WTC11 (cell line): ENCODE results near the gene TSPAN4. TPM values are rescaled to one million over a fixed set of nuclear protein-coding genes. Genes with fewer than 3 reads are reported as not detected.

Experiments
- ATAC-seq: fragments of 200-7000 bp; cut with Tn5 transposase; 2 replicates; pipeline ENCODE4 v1.10.0; 2021; ENCODE audit warnings: mild to moderate bottlenecking, moderate library complexity
- CTCF ChIA-PET: fragments of 300-600 bp; sonication (Branson Sonifier 250); formaldehyde crosslinking; loops from one replicate; lab custom pipeline; 2021; ENCODE audit warnings: antibody characterized with exemption; lab: Charles Lee
- POLR2A ChIA-PET: fragments of 350-600 bp; sonication (Branson Sonifier 250); formaldehyde crosslinking; loops from one replicate; lab custom pipeline; 2021; ENCODE audit warnings: antibody characterized with exemption; lab: Charles Lee
- DNase-seq: peaks from one replicate; pipeline ENCODE4 v3.0.0; 2021; ENCODE audit warnings: low spot score
- H3K27ac Mint-ChIP-seq: 2 replicates; pipeline ENCODE4 v1.8.0; 2021; ENCODE audit warnings: mixed read lengths
- H3K27me3 Mint-ChIP-seq: 2 replicates; pipeline ENCODE4 v1.8.0; 2021; ENCODE audit warnings: low read depth, mild to moderate bottlenecking, moderate library complexity, mixed read lengths
- H3K36me3 Mint-ChIP-seq: 2 replicates; pipeline ENCODE4 v1.8.0; 2021; ENCODE audit warnings: mixed read lengths
- H3K4me1 Mint-ChIP-seq: 2 replicates; pipeline ENCODE4 v1.8.0; 2022; ENCODE audit warnings: mixed read lengths
- H3K4me3 Mint-ChIP-seq: 2 replicates; pipeline ENCODE4 v1.8.0; 2021; ENCODE audit warnings: mild to moderate bottlenecking, moderate library complexity, mixed read lengths
- H3K9me3 Mint-ChIP-seq: 2 replicates; pipeline ENCODE4 v1.8.0; 2021; ENCODE audit warnings: mixed read lengths
- ESRRA ChIP-seq: sonication (generic); formaldehyde crosslinking; IDR thresholded peaks from 2 replicates; pipeline ENCODE4 v1.8.1; 2022; ENCODE audit warnings: mild to moderate bottlenecking, missing genetic modification reagents, borderline replicate concordance
- FOXJ3 ChIP-seq: sonication (generic); formaldehyde crosslinking; IDR thresholded peaks from 2 replicates; pipeline ENCODE4 v1.9.0; 2021; ENCODE audit warnings: missing genetic modification reagents, mild to moderate bottlenecking, borderline replicate concordance
- JUN ChIP-seq: sonication (generic); formaldehyde crosslinking; IDR thresholded peaks from 2 replicates; pipeline ENCODE4 v1.8.0; 2023; ENCODE audit warnings: mild to moderate bottlenecking, missing genetic modification reagents
- NFYB ChIP-seq: sonication (generic); formaldehyde crosslinking; conservative IDR thresholded peaks from 2 replicates; pipeline ENCODE4 v1.8.0; 2022; ENCODE audit warnings: low read depth, missing genetic modification reagents
- PRRX2 ChIP-seq: fragments of 250-450 bp; sonication (Bioruptor Pico); IDR thresholded peaks from 2 replicates; pipeline ENCODE4 v1.8.0; 2021; ENCODE audit warnings: mild to moderate bottlenecking
- SMAD3 ChIP-seq: sonication (generic); formaldehyde crosslinking; IDR thresholded peaks from 2 replicates; pipeline ENCODE4 v1.8.0; 2022; ENCODE audit warnings: missing genetic modification reagents, mild to moderate bottlenecking, borderline replicate concordance
- ZNF232 ChIP-seq: sonication (generic); formaldehyde crosslinking; IDR thresholded peaks from 2 replicates; pipeline ENCODE4 v1.8.0; 2022; ENCODE audit warnings: mild to moderate bottlenecking, missing genetic modification reagents
- ZNF396 ChIP-seq: fragments of 250-450 bp; sonication (Bioruptor Pico); IDR thresholded peaks from 2 replicates; pipeline ENCODE4 v1.8.0; 2021; ENCODE audit warnings: mild to moderate bottlenecking, moderate library complexity, borderline replicate concordance
- ZNF671 ChIP-seq: fragments of 250-450 bp; sonication (Bioruptor Pico); IDR thresholded peaks from 2 replicates; pipeline ENCODE4 v1.8.0; 2021; ENCODE audit warnings: mild to moderate bottlenecking
- total RNA-seq: library from RNA; stranded (reverse); gene quantifications from 3 replicates; pipeline ENCODE4 v1.2.3, GENCODE V29; 2021
- TF ChIP-seq, protein P1 (sequence below): sonication (generic); formaldehyde crosslinking; IDR thresholded peaks from 2 replicates; pipeline ENCODE4 v1.8.1; 2023; ENCODE audit warnings: mild to moderate bottlenecking, missing genetic modification reagents
- TF ChIP-seq, protein P2 (sequence below): sonication (generic); formaldehyde crosslinking; IDR thresholded peaks from 2 replicates; pipeline ENCODE4 v1.8.1; 2022; ENCODE audit warnings: missing genetic modification reagents, borderline replicate concordance
- TF ChIP-seq, protein P3 (sequence below): fragments of 200-600 bp; IDR thresholded peaks from 2 replicates; pipeline ENCODE4 v1.8.0; 2022; ENCODE audit warnings: antibody characterized with exemption
- TF ChIP-seq, protein P4 (sequence below): sonication (generic); formaldehyde crosslinking; IDR thresholded peaks from 2 replicates; pipeline ENCODE4 v1.8.1; 2023; ENCODE audit warnings: mild to moderate bottlenecking, missing genetic modification reagents, moderate library complexity
- TF ChIP-seq, protein P5 (sequence below): sonication (generic); formaldehyde crosslinking; IDR thresholded peaks from 2 replicates; pipeline ENCODE4 v1.8.0; 2022; ENCODE audit warnings: mild to moderate bottlenecking, missing genetic modification reagents
- TF ChIP-seq, protein P6 (sequence below): sonication (generic); formaldehyde crosslinking; IDR thresholded peaks from 2 replicates; pipeline ENCODE4 v1.8.0; 2022; ENCODE audit warnings: mild to moderate bottlenecking, missing genetic modification reagents

The TSPAN4 gene
- total RNA-seq, 1 experiment from 2014 or later, result 94.3 TPM

DNA sequence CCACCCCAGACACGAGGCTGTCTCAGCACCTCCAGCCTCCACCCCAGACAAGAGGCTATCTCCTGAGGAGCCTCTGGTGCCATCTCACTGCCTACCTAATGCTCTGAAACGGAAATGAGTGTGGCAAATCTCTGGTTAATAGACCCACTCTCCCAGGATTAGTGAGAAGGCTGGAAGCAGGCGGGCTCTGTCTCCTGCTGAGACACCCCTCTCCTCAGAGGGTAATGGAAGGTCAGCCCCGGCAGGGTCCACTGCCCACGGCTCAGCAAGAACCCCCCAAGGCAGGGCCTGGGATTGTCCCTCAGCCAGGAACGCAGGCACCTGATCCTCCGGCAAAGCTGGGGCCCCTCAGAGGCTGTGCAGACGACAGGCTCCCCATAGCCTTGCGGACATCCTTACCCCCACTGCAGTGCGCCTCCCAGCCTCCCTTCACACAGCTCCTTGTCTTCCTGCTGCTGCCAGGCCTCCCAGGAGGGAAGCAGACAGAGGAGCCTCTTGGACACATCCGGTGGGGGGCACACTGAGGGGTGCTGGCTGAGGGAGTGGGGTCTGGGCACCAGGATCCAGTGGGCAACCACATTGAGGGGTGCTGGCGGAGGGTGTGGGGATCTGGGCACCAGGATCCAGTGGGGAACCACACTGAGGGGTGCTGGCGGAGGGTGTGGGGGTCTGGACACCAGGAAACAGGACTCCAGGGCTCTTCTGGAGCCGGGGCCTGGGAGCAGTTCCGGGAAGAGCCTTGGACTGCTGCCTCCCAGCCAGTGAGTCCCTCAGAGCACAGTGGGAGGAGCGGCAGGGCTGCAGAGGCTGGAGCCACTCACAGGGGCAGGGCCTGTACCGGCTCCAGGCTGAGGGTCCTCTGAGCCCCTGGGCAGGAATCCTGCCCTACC, 54.8 kb downstream of the TSPAN4 start:
- Mint-ChIP-seq H3K4me3 (no peak overlapping the region), H3K9me3 (no peaks in the 10 kb centered on the region), H3K27me3 (no peaks in the 10 kb centered on the region), H3K4me1 (no peaks in the 10 kb centered on the region)
- DNase-seq (no peak), ATAC-seq (no peak)
- CTCF ChIA-PET, result interaction anchor here (0.6 to 2.3 kb wide), 29 partner anchors 8 to 649 kb away, joined by 3 to 18 read pairs (median 5); partner anchors contain the start of genes AP2A2 and CD151
- TF ChIP-seq SMAD3 (no peak), ZNF232 (no peak), JUN (CRISPR knock-in tag) (no peak), ZNF671 (no peak), PRRX2 (CRISPR knock-in tag) (no peak), FOXJ3 (CRISPR knock-in tag) (no peak)
- TF ChIP-seq, protein P1, sequence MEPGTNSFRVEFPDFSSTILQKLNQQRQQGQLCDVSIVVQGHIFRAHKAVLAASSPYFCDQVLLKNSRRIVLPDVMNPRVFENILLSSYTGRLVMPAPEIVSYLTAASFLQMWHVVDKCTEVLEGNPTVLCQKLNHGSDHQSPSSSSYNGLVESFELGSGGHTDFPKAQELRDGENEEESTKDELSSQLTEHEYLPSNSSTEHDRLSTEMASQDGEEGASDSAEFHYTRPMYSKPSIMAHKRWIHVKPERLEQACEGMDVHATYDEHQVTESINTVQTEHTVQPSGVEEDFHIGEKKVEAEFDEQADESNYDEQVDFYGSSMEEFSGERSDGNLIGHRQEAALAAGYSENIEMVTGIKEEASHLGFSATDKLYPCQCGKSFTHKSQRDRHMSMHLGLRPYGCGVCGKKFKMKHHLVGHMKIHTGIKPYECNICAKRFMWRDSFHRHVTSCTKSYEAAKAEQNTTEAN (CRISPR knock-in tag), result no peak
- TF ChIP-seq, protein P2, sequence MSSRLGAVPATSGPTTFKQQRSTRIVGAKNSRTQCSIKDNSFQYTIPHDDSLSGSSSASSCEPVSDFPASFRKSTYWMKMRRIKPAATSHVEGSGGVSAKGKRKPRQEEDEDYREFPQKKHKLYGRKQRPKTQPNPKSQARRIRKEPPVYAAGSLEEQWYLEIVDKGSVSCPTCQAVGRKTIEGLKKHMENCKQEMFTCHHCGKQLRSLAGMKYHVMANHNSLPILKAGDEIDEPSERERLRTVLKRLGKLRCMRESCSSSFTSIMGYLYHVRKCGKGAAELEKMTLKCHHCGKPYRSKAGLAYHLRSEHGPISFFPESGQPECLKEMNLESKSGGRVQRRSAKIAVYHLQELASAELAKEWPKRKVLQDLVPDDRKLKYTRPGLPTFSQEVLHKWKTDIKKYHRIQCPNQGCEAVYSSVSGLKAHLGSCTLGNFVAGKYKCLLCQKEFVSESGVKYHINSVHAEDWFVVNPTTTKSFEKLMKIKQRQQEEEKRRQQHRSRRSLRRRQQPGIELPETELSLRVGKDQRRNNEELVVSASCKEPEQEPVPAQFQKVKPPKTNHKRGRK (CRISPR knock-in tag), result no peak
- TF ChIP-seq, all 79 proteins: peak for 0
- Mint-ChIP-seq H3K27ac (no peak overlapping the region), H3K36me3 (peaks cover 22% of the 10 kb centered on the region)
- POLR2A ChIA-PET, result no interaction called here

DNA sequence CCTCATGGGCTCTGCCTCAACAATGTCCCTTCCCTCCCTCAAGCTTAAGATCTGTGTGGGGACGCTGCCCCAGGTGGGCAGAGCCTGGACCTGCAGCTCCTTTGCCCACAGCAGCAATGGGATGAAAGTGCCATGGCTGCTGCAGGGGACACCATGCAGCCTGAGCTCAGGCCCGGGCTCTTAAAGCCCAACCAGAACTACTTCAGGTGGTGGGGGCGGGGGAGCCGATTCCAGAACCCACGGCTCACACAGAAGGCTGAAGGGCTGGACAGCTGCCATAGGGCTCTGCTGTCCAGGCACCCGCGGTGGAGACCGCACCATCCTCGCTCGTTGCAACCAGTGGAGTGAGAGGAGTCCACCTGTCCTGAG, 55.5 kb downstream of the TSPAN4 start:
- CTCF ChIA-PET, result interaction anchor here (0.6 to 2.3 kb wide), 30 partner anchors 9 to 649 kb away, joined by 3 to 18 read pairs (median 5); partner anchors contain the start of genes AP2A2 and CD151
- TF ChIP-seq, protein P3, sequence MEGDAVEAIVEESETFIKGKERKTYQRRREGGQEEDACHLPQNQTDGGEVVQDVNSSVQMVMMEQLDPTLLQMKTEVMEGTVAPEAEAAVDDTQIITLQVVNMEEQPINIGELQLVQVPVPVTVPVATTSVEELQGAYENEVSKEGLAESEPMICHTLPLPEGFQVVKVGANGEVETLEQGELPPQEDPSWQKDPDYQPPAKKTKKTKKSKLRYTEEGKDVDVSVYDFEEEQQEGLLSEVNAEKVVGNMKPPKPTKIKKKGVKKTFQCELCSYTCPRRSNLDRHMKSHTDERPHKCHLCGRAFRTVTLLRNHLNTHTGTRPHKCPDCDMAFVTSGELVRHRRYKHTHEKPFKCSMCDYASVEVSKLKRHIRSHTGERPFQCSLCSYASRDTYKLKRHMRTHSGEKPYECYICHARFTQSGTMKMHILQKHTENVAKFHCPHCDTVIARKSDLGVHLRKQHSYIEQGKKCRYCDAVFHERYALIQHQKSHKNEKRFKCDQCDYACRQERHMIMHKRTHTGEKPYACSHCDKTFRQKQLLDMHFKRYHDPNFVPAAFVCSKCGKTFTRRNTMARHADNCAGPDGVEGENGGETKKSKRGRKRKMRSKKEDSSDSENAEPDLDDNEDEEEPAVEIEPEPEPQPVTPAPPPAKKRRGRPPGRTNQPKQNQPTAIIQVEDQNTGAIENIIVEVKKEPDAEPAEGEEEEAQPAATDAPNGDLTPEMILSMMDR, result peak; percentile 27; the same call in 1 of the 2 replicates
- no peak for TF ChIP-seq ESRRA (CRISPR knock-in tag)
- TF ChIP-seq NFYB (CRISPR knock-in tag), result no peak
- H3K27me3 Mint-ChIP-seq, result no peaks in the 10 kb centered on the region
- no peaks in the 10 kb centered on the region for H3K4me1 Mint-ChIP-seq
- no peak overlapping the region for H3K4me3 Mint-ChIP-seq
- peaks cover 28% of the 10 kb centered on the region for H3K36me3 Mint-ChIP-seq
- POLR2A ChIA-PET, result no interaction called here
- no peaks in the 10 kb centered on the region for H3K9me3 Mint-ChIP-seq
- peak; percentile 55 for DNase-seq
- no peak overlapping the region for H3K27ac Mint-ChIP-seq
- peak; percentile 63 for ATAC-seq

DNA sequence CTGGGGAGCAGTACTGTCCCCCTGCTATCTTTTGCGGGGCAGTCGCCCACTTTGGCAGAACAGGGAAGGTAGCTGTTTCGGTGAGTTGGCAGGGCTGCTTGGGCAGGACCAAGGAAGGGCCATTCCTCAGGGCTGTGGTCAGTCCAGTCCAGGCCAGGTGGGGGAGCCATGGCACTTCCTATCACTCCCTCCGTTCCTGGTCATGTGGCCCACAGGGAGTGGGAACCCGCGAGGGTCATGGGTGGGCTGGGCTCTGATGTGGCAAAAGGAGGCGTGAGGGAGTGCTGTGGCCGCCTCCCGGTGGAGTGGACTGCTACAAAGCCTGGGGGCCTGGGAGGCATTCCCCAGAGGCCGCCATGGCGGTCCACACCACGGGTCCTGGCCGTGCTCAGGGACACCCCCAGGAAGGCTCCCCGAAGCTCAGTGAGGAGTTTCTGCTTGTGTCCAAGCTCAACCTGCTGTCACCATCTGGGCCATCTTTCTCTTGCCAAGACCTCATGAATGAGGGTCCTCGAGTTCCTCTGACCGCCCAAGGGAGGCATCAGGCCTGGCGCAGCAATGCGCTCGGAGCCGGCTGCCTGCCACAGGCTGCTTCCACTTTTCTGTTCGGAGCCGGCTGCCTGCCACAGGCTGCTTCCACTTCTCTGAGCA, 56.0 kb downstream of the TSPAN4 start:
- CTCF ChIA-PET, result interaction anchor here (0.6 to 2.3 kb wide), 28 partner anchors 10 to 158 kb away, joined by 3 to 18 read pairs (median 5); partner anchors contain the start of genes AP2A2 and CD151
- no peak for TF ChIP-seq ZNF396 (CRISPR knock-in tag)
- TF ChIP-seq, protein P4, sequence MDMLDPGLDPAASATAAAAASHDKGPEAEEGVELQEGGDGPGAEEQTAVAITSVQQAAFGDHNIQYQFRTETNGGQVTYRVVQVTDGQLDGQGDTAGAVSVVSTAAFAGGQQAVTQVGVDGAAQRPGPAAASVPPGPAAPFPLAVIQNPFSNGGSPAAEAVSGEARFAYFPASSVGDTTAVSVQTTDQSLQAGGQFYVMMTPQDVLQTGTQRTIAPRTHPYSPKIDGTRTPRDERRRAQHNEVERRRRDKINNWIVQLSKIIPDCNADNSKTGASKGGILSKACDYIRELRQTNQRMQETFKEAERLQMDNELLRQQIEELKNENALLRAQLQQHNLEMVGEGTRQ (CRISPR knock-in tag), result peak; percentile 78
- TF ChIP-seq, protein P5, sequence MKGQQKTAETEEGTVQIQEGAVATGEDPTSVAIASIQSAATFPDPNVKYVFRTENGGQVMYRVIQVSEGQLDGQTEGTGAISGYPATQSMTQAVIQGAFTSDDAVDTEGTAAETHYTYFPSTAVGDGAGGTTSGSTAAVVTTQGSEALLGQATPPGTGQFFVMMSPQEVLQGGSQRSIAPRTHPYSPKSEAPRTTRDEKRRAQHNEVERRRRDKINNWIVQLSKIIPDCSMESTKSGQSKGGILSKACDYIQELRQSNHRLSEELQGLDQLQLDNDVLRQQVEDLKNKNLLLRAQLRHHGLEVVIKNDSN (CRISPR knock-in tag), result peak; percentile 80; the same call in 1 of the 2 replicates
- TF ChIP-seq, protein P6, sequence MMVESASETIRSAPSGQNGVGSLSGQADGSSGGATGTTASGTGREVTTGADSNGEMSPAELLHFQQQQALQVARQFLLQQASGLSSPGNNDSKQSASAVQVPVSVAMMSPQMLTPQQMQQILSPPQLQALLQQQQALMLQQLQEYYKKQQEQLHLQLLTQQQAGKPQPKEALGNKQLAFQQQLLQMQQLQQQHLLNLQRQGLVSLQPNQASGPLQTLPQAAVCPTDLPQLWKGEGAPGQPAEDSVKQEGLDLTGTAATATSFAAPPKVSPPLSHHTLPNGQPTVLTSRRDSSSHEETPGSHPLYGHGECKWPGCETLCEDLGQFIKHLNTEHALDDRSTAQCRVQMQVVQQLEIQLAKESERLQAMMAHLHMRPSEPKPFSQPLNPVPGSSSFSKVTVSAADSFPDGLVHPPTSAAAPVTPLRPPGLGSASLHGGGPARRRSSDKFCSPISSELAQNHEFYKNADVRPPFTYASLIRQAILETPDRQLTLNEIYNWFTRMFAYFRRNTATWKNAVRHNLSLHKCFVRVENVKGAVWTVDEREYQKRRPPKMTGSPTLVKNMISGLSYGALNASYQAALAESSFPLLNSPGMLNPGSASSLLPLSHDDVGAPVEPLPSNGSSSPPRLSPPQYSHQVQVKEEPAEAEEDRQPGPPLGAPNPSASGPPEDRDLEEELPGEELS (CRISPR knock-in tag), result no peak
- TF ChIP-seq, all 79 proteins: peak for 2
- H3K9me3 Mint-ChIP-seq, result no peaks in the 10 kb centered on the region
- H3K27me3 Mint-ChIP-seq, result no peaks in the 10 kb centered on the region
- ATAC-seq, result peak; percentile 27
- no peak overlapping the region for H3K4me3 Mint-ChIP-seq
- no peaks in the 10 kb centered on the region for H3K4me1 Mint-ChIP-seq
- peaks cover 33% of the 10 kb centered on the region for H3K36me3 Mint-ChIP-seq
- peak; percentile 57 for DNase-seq
- POLR2A ChIA-PET, result no interaction called here
- H3K27ac Mint-ChIP-seq, result no peak overlapping the region
